GM21529 (cell line): ENCODE results near the gene KCNJ1.

ENCODE experiments used
- ATAC-seq: cut with Tn5 transposase; IDR thresholded peaks from one replicate; pipeline ENCODE4 v1.9.1; 2021; ENCODE audit not compliant: unreplicated experiment

KCNJ1 gene

DNA sequence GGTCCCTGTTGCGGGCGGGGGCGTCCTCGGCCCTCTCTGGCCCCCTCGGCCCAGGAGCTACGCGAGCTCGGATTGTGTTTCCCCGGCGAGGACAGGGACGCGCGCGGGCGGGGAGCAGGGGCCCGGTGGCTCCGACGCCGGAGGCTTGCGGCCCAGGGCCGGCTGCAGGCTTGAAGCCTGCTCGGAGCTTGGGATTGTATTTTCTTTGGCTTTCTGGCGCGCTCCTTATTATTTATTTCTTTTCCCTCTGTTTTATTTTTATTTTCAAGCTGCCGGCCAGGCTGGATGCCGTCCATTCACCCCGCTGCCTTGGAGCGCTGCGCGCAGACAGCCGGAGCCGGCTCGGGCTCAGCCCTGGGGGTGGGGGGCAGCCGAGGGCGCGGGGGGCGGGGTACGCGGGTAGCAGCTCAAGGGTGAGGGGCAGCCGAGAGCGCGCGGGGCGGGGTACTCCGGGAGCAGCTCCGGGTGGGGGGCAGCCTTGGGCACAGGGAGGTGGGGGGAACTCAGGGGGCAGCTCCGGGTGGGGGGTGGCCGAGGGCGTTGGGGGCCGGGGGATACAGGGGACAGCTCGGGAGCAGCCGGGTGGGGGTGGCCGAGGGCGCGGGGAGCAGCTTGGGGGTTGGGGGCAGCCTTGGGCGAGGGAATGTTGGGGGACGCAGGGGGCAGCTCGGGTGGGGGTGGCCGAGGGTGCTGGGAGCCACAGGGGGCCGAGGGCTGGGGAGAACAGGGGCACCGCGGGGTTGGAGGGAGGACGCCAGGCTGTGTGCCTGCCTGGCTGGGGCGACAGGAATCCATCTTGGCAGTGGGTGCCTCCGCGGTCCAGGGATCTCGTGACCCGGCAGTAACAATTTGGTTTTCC lies 42.7 kb downstream of the KCNJ1 start:
- no peak for ATAC-seq

DNA sequence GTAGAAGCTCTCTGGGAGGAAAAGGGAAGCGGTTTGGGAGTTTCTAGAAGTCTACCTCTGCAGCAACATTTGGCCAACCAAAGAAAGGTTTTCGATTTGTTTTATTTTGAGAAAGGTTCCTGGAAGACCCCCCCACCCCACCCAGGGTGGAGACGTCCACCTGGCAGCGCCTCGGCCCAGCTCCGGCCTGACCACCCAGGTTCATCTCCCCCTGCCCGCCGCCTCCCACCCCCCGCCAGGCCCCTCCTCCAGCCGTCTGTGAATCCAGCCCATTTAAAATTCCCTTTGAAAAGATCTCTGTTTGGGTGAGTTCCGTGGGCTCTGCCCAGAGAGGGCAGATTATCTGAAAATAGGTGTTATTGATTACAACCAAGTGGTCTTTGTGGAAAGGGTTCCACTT lies 43.3 kb downstream of the KCNJ1 start:
- no peak for ATAC-seq

DNA sequence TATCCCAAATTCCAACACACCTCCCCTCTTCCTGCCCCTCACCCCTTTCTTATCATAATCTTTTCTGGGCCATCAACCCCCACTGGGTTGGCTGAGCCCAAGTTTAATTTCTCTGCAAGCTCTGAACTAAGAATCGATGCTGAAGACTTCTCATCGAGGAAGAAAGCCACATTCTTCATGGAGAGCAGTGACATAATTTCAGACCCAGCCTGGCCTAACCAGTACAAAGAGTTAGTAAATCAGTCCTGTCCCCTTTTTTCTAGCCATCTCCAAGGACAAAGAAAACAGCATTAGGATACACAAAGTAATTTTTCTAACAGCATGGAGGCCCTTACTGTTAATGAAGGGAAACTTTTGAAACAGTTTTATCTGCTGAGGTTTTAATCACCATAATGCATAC lies 45.0 kb downstream of the KCNJ1 start:
- ATAC-seq: no peak

DNA sequence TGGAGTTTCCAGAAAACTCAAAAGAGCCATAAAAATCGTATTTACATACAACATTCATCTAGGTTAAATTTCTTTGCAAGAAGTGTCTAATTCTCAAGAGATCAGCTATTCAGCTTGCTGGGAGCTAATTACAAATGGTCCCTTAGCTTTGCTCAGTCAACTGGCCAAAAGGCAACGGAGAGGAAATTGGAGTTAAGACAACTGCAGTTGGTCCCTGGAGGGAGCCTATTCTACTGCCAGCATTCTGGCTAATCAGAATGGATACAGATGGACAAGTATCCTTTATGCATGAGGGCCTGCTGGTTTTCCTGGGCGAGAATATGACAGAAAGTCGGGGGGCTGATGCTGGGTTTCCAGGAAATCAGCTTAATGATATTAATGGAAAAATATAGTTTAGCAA lies 45.5 kb downstream of the KCNJ1 start:
- ATAC-seq: no peak

DNA sequence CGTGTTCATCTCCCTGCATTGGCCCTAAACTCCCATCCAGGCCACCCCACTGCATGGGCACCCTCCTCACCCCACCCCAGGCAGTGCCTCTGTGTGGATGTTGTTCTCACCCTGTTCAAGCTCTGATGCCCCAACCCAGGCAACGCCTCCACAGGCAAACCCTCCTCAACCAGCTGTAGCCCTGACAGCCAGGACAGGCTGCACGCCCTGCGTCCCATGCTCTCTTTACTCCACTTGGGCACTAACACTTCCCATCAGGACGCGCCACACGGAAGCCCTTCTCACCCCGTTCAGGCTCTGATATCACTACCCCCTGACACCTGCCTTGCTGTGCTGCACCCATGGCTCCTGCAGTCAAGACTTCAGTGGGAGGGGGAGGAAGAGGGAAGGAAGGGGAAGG lies 47.9 kb downstream of the KCNJ1 start:
- no peak for ATAC-seq

DNA sequence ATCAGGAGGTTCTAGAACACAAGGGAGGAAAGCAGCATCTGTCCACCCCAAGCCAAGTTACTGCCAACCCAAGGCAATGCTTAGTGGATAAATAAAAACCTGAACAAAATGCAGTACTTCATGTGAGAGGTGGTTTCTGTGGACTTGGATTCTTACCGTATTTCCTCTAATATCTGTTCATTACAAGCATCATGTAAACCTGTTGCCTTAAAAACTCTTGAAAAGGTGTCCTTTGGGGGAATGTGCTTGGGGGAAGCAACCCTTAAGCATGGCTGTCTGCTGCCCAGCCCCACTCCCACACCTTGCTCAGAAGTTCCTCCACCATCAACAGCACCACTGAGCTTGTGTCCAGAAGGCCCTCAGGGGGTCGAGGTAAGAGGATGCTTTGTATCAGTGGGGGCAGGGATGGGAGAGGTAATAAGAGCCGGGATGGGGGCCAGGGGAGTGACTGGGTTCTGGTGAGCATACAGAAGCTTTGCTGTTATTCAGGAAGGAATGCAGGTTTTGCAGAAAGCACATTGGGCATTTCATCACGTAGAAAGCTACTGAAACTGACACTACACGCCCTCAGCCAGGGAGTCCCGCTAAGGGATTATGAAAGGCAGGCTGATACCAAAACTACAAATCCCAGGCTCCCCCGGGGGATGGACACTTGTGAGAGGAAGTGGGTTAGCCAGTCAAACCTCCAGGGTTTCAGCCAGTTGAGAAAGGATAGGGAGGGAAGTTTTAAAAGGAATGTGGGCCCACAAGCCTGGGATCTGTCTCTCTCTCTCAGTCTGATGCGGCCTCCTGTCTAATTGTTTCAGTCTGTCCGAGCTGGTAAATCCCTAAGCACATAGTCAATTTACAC lies 52.0 kb downstream of the KCNJ1 start:
- ATAC-seq: no peak

DNA sequence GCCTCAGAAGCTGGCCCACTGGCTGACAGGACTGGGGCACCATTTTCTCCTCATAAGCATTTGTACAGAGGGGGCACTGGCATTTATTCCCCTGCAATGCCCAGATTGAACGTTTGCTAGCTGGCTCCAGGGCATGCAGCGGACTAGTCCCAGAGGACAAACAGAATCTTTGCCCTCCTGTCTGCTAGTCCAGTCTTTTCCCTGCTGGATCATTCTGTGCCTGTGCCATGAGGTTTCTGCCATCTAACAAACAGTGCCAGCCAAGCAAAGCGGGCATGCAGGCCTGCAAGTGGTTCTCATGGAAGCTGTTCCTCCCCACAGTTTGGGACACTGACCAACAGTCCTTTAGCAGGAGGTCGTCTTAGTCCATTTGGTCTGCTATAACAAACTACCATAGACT lies 53.4 kb downstream of the KCNJ1 start:
- no peak for ATAC-seq

DNA sequence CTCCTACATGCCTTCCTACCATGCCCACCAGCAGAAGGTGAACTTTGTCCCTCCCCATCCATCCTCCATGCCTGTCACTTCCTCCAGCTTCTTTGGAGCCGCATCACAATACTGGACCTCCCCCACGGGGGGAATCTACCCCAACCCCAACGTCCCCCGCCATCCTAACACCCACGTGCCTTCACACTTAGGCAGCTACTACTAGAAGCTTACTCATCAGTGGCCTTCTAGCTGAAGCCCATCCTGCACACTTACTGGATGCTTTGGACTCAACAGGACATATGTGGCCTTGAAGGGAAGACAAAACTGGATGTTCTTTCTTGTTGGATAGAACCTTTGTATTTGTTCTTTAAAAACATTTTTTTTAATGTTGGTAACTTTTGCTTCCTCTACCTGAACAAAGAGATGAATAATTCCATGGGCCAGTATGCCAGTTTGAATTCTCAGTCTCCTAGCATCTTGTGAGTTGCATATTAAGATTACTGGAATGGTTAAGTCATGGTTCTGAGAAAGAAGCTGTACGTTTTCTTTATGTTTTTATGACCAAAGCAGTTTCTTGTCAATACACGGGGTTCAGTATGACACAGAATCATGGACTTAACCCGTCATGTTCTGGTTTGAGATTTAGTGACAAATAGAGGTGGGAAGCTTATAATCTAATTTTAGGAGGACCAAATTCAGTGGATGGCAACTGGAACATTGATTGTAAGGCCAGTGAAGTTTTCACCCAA lies 56.1 kb downstream of the KCNJ1 start:
- ATAC-seq: no peak

DNA sequence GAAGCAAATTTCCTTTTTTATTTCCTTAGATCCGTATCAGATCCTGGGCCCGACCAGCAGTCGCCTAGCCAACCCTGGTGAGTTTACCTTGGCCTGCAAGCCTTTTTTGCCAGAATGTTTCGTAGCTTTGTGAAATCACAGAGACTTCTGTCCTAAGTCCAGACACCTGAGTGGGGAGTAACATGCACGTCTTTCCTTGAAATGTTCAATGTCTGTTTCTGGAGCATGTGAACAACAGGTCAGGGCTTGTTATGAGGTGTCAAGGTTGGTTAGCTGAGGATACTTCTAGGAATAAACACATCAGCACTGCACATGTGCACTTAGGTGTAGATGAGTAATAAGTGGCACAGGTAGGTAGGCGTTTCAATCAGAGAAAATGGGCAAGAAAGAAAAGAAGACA lies 58.0 kb downstream of the KCNJ1 start:
- ATAC-seq: no peak

DNA sequence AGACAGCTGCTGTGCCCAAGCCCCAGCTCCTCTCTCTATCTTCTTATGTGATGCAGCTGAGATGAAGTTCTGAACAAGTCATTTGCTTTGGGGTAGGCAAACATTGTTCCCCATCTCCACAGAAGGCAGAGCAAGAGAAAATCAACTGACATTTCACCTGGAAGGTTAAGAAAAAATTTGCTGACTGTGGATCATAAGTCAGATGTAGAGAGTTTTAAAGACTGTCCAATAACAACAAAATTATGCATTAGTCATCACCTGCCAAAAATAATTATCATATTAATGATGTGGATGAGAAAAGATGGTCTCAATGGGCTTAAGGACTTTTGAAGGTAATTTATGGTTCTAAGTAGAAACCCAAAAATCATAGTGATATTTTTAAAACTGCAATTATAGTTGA lies 59.2 kb downstream of the KCNJ1 start:
- ATAC-seq: no peak

DNA sequence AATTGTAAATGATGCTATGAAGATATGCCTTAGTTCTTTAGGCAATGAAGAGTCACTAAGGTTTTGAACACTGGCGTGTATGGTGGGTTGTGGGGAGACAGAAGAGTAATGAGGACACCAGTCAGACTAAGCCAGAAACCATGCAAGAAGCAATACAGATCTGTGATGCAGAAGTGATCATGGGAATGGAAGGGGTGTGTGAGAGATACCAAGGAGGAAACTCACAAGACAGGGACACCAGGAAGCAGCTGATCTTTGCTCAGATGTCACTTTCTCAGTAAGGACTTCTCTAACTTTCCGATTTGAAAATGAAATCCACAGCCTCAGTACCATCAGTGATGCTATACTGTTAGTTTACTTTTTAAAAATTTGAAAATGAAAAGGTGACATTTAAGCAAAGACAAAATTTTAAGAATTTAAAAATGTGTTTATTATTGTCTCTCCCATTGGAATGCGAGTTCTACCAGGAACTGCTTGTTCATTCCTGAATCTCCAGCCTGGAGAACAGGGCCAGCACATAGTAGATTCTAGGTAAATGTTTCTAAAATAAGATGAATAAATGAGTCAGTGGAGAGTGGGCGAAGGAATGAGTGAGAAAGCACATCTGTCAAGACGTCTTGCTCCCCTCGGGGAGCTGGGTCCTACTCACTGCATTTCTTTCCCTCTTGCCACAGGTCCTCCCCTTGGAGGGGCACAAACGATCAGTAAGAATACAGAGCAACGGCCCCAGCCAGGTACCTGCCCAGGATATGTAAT lies 60.4 kb downstream of the KCNJ1 start:
- no peak for ATAC-seq

DNA sequence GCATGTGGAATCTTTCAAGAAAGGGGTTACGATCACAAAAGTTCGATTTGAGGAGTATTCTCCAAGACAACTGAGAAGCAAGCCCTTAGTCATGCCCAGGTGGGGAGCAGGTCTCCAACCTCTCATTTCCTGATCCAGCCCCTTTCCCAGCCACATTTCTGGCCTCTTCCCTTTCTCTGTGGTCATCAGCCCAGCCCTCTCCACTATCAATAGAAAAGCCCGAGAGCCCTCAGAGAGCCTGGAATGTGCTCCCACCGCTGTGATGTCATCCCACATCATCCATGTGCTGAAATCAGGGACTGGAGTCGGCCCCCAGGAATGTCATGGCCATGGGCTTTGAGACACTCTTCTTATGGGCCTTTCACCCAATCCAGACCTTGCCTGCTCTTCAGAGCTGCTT lies 62.6 kb downstream of the KCNJ1 start:
- ATAC-seq: no peak

DNA sequence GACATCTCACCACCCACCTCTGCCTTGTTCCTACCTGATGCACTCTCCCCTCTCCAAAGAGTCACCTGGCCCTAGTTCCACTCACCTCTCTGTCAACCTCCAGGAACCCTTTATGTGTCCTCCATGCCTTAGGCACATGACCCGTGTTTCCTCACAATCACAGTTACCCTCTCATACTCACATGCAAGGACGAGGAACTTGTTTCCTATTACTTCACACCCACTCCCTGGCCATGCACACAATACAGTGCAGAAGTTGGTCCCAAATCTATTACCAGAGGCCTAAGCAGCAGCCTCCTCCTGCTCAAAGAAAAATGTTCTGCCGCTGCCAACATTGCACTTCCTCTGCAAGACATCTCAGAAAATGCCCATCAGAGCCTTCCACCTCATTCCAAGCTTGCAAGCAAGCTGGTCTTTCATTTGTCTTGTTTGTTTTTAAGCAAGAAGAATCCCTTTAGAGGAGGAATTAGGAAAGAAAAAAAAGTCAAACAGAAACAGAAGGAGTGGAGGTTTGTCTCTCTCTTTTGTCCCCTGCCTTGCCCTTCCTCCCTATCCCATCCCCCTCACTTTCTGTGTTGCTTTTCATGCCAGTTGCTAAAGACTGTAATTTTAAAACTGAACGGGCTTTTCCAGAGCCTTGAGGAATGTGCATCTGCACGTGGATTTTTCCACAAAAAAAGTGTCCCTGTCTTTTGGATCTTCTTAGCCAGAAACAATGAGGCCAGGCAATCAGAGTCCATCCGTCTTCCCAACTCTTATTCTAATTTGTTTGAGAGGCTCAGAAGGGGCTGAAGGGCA lies 63.4 kb downstream of the KCNJ1 start:
- ATAC-seq: no peak

DNA sequence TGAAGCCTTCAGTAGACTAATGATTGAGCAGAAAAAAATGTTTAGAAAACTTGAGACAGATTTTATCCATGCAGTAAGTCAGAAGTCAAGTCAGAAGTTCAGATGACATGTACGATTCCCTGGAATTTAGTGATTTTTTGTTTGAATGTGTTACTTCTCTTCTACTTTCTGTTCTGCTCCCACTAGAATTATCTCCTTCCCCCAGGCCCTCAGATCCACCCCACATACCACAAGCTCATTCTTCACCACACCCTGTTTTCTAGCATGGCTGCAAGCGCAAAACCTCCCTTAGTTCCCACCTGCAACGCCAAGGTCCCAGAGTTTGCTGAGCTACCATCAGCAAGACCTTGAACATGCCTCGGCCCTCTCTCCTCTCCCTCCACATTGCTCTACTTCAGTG lies 64.1 kb downstream of the KCNJ1 start:
- ATAC-seq: no peak

DNA sequence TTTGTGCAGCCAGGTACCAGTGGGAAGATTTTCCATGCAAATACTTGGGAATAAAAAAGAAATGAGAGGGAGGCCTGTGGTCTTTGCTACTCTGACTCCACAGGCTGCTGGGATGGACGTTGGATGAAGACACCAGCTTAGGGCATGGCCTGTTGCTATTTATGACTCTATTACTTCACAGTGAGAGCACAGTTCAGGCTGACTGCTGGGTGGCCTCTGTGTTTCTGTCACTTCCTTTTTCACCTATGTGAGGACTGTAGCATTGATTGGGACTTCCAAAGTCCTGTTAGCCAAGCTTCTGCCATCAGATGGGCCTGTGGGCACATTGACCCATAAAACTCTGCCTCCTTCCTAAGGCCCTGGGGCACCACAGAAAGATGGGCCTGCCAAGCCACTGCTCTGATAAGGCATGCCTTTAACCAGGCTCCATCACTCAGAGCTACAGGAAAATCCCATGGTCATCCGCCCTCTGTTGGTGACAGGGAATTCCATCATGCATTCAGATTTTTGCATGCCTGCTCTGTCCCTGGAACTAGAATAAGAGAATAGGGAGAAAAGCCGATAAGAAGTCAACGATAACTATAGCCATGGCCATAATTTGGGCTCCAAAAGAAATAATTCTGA lies 64.6 kb downstream of the KCNJ1 start:
- no peak for ATAC-seq

DNA sequence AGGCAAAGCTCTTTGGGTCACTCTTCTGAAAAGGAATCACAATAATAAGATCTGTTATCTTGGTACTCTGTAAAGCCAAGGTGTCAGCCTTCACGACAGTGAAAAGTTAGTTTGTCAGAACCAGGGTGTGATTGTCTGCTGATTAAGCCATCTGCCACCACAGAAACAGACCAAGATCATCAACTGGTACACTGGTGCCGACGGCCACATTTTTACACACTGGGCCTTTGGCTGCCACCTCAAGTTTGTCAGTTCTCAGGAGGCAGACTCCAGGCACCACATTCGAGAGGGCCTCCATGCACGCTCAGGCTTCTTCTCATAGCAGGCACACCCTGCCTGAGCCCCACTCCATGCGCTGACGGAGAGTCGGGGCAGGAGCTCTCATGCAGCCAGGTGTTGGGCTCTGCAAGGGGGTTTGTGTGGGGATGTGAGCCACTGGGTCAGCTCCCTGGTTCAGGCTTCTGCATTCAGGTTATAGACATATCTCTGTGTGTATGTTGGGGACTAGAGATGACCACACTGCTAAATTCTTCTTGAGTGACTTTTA lies 66.2 kb downstream of the KCNJ1 start:
- ATAC-seq: no peak

DNA sequence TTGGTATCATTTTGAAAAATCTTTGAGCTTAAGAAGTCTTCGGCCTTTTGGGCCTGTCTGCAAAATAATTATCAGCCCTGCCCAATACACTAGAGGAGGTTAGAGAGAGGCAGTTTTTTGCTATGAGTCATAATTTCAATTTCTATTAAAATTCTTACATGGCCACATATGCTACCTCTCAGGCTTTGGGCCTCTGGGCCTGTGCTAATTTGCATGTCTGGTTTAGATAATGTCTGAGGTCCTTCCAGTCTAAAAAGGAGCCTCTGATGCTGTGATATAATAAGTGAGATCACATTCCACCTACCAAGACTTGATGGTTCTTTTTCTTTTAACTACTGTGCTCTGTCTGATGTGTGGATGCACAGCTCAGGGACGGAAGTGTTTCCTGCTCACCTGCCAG lies 70.8 kb downstream of the KCNJ1 start:
- ATAC-seq: peak; percentile 99

DNA sequence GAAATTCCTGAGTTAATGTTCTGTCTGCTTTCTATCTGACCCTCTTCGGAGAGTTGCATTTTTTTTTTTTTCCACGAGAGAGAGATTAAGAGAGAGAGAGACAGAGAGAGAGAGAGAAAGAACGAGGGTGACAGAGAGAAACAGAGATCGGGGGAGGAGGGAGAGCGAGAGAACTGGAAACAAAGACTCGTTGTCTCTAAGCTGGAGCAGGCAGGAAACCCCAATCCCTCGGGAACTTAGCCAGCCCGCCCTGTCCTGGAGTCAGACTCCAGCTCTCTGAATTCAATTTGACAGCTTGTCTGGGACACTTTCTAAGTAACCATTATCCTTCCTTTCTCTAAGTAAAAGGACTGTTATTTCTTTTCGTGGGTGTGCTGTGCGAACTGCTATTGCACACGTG lies 76.9 kb downstream of the KCNJ1 start:
- no peak for ATAC-seq

DNA sequence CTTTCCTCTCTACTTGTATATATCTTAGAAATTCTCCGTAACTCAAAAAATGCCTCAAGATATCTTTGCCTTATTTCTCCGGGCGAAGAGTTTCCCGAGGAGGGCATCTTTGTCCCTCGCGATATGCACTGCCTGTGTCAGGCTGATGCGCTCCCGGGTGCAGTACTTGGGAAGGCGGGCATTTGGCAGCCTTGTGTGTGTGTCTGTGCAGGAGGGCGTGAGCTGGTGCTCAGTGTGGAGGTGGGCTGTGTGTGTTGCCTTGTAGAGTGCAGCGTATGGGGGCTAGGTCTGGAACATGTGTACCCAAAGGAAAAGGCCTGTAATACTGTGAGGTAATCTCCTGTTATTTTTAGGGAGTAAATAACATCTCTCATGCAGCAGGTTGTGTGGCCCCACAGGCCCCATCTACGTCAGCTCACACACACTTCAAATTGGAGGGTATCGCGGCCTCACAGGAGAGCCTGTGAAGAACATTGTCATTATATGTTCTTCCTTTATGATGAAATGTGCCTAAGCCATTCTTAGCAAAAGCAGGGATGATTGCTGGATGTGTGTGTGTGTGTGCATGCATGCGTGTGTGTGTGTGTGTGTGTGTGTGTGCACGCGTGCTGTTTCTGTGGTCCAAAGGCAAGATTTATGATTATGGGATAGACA lies 77.5 kb downstream of the KCNJ1 start:
- ATAC-seq: no peak
